Measurements from ENCODE around the gene MCC.

Gene MCC

GRCh38 chr5:113194125-113194524 lies 294.1 kb downstream of the MCC start:
- TF ChIP-seq CTCF (conservative IDR thresholded peaks at IDR 0.05; ENCODE audit: control insufficient read depth, insufficient read depth, low read depth, low read length): no peak
- no peak for DNase-seq (ENCODE audit: low read depth)
- H3K4me3 ChIP-seq (ENCODE audit: control insufficient read depth, low read depth, low read length): no peak overlapping the region

GRCh38 chr5:113193311-113193978 lies 294.8 kb downstream of the MCC start:
- DNase-seq (ENCODE audit: low read depth): no peak
- no peak overlapping the region for H3K4me3 ChIP-seq (ENCODE audit: control insufficient read depth, low read depth, low read length)
- no peak for TF ChIP-seq CTCF (conservative IDR thresholded peaks at IDR 0.05; ENCODE audit: control insufficient read depth, insufficient read depth, low read depth, low read length)

GRCh38 chr5:113192541-113192940 lies 295.7 kb downstream of the MCC start:
- no peak for TF ChIP-seq CTCF (conservative IDR thresholded peaks at IDR 0.05; ENCODE audit: control insufficient read depth, insufficient read depth, low read depth, low read length)
- DNase-seq (ENCODE audit: low read depth): no peak
- H3K4me3 ChIP-seq (ENCODE audit: control insufficient read depth, low read depth, low read length): no peak overlapping the region

GRCh38 chr5:113190347-113190746 lies 297.9 kb downstream of the MCC start:
- H3K4me3 ChIP-seq (ENCODE audit: control insufficient read depth, low read depth, low read length): no peak overlapping the region
- no peak for TF ChIP-seq CTCF (conservative IDR thresholded peaks at IDR 0.05; ENCODE audit: control insufficient read depth, insufficient read depth, low read depth, low read length)
- DNase-seq (ENCODE audit: low read depth): peak; percentile 7

GRCh38 chr5:113189291-113189690 lies 299.0 kb downstream of the MCC start:
- no peak overlapping the region for H3K4me3 ChIP-seq (ENCODE audit: control insufficient read depth, low read depth, low read length)
- no peak for DNase-seq (ENCODE audit: low read depth)
- TF ChIP-seq CTCF (conservative IDR thresholded peaks at IDR 0.05; ENCODE audit: control insufficient read depth, insufficient read depth, low read depth, low read length): no peak

GRCh38 chr5:113188436-113188835 lies 299.8 kb downstream of the MCC start:
- no peak for TF ChIP-seq CTCF (conservative IDR thresholded peaks at IDR 0.05; ENCODE audit: control insufficient read depth, insufficient read depth, low read depth, low read length)
- no peak overlapping the region for H3K4me3 ChIP-seq (ENCODE audit: control insufficient read depth, low read depth, low read length)
- no peak for DNase-seq (ENCODE audit: low read depth)

GRCh38 chr5:113187906-113188305 lies 300.3 kb downstream of the MCC start:
- TF ChIP-seq CTCF (conservative IDR thresholded peaks at IDR 0.05; ENCODE audit: control insufficient read depth, insufficient read depth, low read depth, low read length): no peak
- no peak for DNase-seq (ENCODE audit: low read depth)
- H3K4me3 ChIP-seq (ENCODE audit: control insufficient read depth, low read depth, low read length): no peak overlapping the region
